ENCODE measurements around the gene ACBD4.

DNA sequence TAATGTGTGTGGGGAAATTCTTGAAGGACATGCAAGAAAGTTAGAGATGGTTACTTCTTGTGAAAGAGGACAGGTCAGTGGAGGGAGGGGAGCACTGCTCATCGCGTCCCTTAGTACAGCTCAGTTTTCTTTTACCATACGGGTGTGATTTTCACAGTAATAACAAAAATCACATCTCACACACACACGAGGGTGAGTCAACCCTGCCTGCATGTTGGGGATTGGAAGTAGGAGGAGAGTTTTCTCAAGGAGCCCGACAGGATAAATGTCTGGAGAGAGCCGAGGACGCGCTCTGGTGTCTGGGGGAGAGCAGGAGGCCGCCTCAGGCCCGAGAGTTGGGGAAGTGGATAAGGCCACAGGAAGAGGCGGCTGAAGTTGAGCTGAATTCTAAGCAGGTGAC lies 19.6 kb upstream of the ACBD4 start:
- TF ChIP-seq POLR2AphosphoS5 (IDR thresholded peaks at IDR 0.05; ENCODE audit: borderline replicate concordance, low read depth, low read length) (no peak), EZH2 (IDR thresholded peaks at IDR 0.05) (no peak)
